Ishikawa (cell line): Measurements from ENCODE around the gene ACO1.

Source experiments
- CEBPB ChIP-seq: IDR thresholded peaks from 2 replicates; pipeline ENCODE4 v1.6.1; 2012
- EP300 ChIP-seq: IDR thresholded peaks from 2 replicates; pipeline ENCODE4 v1.6.1; 2012; ENCODE audit warnings: borderline replicate concordance
- MAX ChIP-seq: IDR thresholded peaks from 2 replicates; pipeline ENCODE4 v1.6.1; 2012
- RAD21 ChIP-seq: IDR thresholded peaks from 2 replicates; pipeline ENCODE4 v1.6.1; 2012; ENCODE audit warnings: low read depth
- TF ChIP-seq, protein P1 (sequence below): IDR thresholded peaks from 2 replicates; pipeline ENCODE4 v1.6.1; 2012; ENCODE audit warnings: low read depth, mild to moderate bottlenecking

DNA sequence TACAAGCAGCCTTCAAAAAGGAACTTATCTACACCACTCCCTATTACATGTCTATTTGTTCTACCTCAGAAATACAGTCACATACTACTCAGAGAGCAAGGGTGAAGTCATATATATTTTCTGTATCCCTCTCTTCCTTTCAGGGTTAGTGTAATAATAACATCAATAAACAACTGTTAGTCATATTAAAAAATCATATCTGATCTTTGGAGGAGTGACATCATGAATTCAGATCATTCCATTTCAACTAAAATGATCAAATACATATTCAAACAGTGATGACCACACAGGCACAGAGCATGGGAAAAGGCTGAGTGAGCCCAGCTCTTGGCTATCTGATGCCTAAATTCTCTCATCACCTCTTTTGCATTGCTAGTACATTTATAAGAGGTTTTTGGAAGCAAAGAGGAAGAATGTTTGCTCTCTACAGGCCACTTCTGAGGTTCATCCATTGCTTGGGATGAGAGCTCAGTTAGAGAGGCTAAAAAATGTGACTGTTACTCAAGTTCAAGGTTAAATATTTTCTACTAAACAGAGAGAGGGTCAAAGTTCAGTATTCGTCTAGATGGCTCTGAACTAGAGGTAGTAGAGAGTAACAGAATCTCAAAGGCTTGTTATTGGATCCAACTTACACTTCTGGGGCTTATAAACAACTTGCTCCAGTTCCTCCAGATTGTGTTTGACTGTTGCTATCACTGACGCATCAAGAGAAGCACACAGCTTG lies 102.6 kb downstream of the ACO1 start:
- TF ChIP-seq RAD21 (no peak), EP300 (no peak), MAX (no peak), CEBPB (no peak)
- TF ChIP-seq, protein P1, sequence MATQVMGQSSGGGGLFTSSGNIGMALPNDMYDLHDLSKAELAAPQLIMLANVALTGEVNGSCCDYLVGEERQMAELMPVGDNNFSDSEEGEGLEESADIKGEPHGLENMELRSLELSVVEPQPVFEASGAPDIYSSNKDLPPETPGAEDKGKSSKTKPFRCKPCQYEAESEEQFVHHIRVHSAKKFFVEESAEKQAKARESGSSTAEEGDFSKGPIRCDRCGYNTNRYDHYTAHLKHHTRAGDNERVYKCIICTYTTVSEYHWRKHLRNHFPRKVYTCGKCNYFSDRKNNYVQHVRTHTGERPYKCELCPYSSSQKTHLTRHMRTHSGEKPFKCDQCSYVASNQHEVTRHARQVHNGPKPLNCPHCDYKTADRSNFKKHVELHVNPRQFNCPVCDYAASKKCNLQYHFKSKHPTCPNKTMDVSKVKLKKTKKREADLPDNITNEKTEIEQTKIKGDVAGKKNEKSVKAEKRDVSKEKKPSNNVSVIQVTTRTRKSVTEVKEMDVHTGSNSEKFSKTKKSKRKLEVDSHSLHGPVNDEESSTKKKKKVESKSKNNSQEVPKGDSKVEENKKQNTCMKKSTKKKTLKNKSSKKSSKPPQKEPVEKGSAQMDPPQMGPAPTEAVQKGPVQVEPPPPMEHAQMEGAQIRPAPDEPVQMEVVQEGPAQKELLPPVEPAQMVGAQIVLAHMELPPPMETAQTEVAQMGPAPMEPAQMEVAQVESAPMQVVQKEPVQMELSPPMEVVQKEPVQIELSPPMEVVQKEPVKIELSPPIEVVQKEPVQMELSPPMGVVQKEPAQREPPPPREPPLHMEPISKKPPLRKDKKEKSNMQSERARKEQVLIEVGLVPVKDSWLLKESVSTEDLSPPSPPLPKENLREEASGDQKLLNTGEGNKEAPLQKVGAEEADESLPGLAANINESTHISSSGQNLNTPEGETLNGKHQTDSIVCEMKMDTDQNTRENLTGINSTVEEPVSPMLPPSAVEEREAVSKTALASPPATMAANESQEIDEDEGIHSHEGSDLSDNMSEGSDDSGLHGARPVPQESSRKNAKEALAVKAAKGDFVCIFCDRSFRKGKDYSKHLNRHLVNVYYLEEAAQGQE = no peak
